Articular chondrocyte of knee joint (primary cell): ENCODE data around the gene SNX27. TPM values are rescaled to one million over a fixed set of nuclear protein-coding genes. Genes with fewer than 3 reads are reported as not detected.

Source experiments
- small RNA-seq: library from RNA; depleted of rRNA; stranded (forward); fragments of <200 nt; gene quantifications from one replicate; pipeline ENCODE3, GENCODE V24; 2012
- total RNA-seq: library from RNA; depleted of rRNA; stranded (reverse); fragments of >200 nt; gene quantifications from 2 replicates; pipeline ENCODE4 v1.2.3, GENCODE V29; 2012

SNX27 gene
- 27.7 and 35.2 TPM in 2 replicates for total RNA-seq

DNA sequence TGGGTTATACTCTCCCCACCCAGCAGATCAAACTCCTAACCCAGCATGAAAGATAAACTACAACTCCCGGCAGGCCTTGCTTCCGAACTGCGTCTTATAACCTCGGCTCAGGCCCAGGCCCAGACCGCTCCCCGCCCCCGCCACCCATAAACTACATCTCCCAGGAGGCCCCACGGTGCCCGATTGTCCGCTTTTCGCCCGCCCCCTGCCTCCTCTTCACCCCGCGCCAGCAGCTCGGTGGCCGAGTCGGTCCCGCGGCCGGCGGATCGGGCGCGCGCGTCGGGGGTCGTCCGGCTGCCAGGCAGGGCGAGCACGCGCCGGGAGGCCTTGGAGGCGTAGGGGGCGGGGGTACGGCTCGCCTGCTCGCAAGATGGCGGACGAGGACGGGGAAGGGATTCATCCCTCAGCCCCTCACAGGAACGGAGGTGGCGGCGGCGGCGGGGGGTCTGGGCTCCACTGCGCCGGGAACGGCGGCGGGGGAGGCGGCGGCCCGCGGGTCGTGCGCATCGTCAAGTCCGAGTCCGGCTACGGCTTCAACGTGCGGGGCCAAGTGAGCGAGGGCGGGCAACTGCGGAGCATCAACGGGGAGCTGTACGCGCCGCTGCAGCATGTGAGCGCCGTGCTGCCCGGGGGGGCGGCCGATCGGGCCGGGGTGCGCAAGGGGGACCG is at the start of gene SNX27:
Gene SNX27, plus strand, starts transcription at position 219 of the 669 bp plus-strand sequence. Its CDS starts 152 bp downstream, at position 371.

DNA sequence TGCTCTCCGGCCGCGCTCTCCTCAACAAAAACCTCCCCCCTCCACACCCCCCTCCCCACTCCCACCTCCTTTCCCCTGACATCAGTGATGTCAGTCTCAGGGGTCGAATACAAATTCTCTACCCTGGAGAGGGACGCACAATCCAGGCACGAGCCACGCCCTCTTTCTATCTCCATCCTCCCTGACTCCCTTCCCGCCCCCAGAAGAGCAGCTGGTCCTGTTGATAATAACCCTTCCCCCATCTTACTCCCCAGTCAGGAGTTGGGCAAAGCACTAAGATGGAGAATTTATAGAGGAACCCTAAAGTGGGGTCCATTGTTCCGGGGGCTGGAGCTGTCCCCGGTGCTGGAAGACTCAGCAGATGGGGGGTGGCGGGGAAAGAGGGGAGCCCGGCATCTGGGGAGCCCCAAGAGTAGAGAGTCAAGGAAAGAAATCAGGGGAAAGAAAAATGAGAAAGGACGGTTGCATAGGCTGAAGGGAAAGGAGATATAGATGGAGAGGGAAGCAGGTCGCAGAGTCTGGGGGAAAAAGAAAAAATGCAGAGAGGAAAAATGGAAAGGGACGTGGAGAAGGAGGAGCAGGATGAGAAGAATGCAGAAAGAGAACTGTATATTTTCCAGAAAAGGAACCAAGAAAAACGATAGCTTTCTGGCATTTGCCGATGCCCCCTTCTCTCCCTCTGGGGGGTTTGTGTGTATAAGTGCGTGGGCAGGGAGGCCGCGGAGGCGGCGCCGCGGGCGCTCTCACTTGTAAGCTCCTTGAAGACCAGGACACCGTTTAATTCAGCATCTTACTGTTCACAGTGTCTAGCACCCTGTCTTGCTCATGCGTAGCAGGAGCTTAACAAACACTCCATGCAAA is 105.2 kb downstream of the SNX27 start, which contains the start of gene CELF3:
Gene CELF3, minus strand, starts transcription at position 33 of the 861 bp plus-strand sequence. CDS start 783 bp downstream, outside the sequence.

DNA sequence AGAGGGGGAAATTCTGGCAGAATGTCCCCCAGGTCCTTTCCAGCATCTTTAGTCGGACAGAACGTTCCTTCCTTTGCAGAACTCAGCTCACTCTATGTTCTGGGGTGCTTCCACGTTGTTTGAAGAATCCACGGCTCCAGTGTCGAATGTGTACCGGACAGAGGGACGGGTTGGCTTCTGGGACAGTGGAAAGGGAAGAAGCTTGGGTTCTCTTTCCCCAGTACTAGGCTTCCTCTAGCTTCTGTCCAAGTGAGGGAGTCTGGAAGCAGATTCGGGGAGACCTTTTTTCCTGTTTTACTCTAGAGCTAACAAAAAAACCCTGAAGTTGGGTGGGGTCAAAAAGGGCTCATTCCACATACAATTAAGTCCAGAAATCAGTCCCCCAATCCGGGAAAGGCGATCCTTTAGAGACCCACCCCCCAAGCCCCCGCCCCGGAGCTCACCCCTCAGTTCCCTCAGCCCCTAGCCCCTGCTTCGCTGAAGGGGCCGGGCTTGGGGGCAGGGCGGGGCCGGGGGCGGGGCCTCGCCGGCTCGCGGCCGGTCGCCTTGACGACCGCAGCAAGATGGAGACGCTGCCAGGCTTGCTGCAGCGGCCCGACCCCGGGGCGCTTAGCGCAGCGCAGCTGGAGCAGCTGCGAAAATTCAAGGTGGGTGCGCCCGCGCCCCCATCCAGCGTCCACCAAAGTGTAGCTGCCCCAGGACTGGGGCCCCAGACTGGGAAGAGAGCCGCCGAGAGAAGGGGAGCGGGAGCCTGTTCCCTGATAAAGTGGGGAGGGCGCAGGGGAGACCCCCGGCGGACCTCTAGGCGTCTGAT is 109.3 kb downstream of the SNX27 start, which contains the start of gene RIIAD1:
Gene RIIAD1, plus strand, starts transcription at position 549 of the 814 bp plus-strand sequence. Its CDS starts 15 bp downstream, at position 564.

Small RNAs within 50 kb of the gene (small RNA-seq; reads per million reads assigned to genes)
- not detected for gene RNU6-1062P
- gene RNU6-662P = not detected

Other genes with a start within 250 kb of the SNX27 start
- 89.0 and 90.6 TPM in 2 replicates for gene SELENBP1, start 239.3 kb upstream of the SNX27 start, total RNA-seq
- 290 and 352 TPM in 2 replicates for gene PSMB4, start 212.5 kb upstream of the SNX27 start, total RNA-seq
- gene POGZ, start 152.6 kb upstream of the SNX27 start, total RNA-seq = 34.9 and 36.8 TPM in 2 replicates
- not detected in 2 replicates for gene CGN, start 100.7 kb upstream of the SNX27 start, total RNA-seq
- gene TUFT1, start 71.7 kb upstream of the SNX27 start, total RNA-seq = 11.8 and 15.8 TPM in 2 replicates
- gene CELF3, start 104.8 kb downstream of the SNX27 start, total RNA-seq = not detected in 2 replicates
- not detected in 2 replicates for gene RIIAD1, start 109.5 kb downstream of the SNX27 start, total RNA-seq
- gene MRPL9, start 151.4 kb downstream of the SNX27 start, total RNA-seq = 64.5 and 68.1 TPM in 2 replicates
- 2.5 and 3.2 TPM in 2 replicates for gene TDRKH, start 178.4 kb downstream of the SNX27 start, total RNA-seq
- not detected in 2 replicates for gene LINGO4, start 193.4 kb downstream of the SNX27 start, total RNA-seq
- 0.22 and 0.39 TPM in 2 replicates for gene RORC, start 219.8 kb downstream of the SNX27 start, total RNA-seq
- gene C2CD4D, start 227.8 kb downstream of the SNX27 start, total RNA-seq = not detected in 2 replicates
- not detected in 2 replicates for gene THEM5, start 241.7 kb downstream of the SNX27 start, total RNA-seq